ENCODE results near the gene ENTREP1. TPM values are rescaled to one million over a fixed set of nuclear protein-coding genes. Genes with fewer than 3 reads are reported as not detected.

ENTREP1 gene
- total and polyA plus RNA-seq, 2 experiments from 2014 or later = 5.7 to 10.0 TPM

- TF ChIP-seq ETS1 (IDR thresholded peaks at IDR 0.05) (no peak), REST (IDR thresholded peaks at IDR 0.05; ENCODE audit: unreplicated experiment) (no peak), POLR2AphosphoS5 (IDR thresholded peaks at IDR 0.05; ENCODE audit: low read depth) (no peak), EZH2 (IDR thresholded peaks at IDR 0.05; ENCODE audit: low read depth, unreplicated experiment) (no peak), ZNF114 (CRISPR knock-in tag; IDR thresholded peaks at IDR 0.05) (no peak)
Observed at GRCh38 chr9:69355232-69355631, 30.2 kb downstream of the ENTREP1 start (continued).

DNA sequence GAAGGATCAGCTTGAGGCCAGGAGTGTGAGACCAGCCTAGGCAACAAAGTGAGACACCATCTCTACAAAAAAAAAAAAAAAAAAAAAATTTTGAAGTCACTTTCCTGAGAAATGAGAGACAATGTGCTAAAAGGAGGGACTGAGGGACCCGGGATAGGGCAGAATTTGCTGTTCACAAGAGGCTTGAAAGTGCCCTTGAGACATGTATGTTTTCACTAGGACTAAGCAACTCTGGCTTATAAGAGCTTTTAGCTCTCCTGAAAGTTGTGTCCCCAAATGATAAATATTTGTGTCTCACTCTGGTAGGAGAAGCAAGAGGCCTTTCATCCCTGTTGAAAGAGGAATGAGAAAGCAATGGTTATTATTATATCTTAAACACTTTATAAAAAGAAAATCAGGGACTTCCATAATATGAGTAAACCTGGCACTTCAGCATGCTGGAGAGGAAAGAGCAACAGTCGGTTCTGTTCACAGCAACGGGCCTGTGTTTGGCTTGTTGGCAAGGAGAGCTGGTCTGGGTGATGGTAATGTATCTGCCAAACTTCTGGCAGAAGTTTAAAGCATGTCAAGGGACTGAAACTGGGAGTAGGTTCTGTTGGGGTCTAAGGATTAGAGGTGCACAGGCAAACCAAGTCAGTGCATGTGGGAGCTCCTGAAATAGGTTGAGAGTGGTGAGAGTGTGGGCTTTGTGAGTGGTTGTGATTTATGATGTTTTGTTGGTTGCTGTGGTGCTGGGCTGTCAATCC is 32.2 kb downstream of the ENTREP1 start:
- H3K27ac Mint-ChIP-seq = no peak overlapping the region
- Histone ChIP-seq H3K4me2 (no peak overlapping the region), H3K36me3 (ENCODE audit: insufficient read depth) (no peaks in the 10 kb centered on the region), H3K4me3 (no peak overlapping the region), H2AFZ (no peak overlapping the region), H3K9me2 (ENCODE audit: insufficient read depth) (no peaks in the 10 kb centered on the region), H3K27me3 (ENCODE audit: insufficient read depth) (no peaks in the 10 kb centered on the region), H3K4me1 (ENCODE audit: insufficient read depth) (no peaks in the 10 kb centered on the region), H4K20me1 (replicated peaks; ENCODE audit: insufficient read depth) (no peaks in the 10 kb centered on the region), H3K79me2 (replicated peaks; ENCODE audit: insufficient read depth) (no peaks in the 10 kb centered on the region), H3F3A (replicated peaks; ENCODE audit: low read depth) (no peaks in the 10 kb centered on the region), H3K27ac (ENCODE audit: low read depth) (no peak overlapping the region)
- H3K9me3 Mint-ChIP-seq = no peaks in the 10 kb centered on the region
- ATAC-seq = no peak
- DNase-seq (ENCODE audit: low spot score) = no peak
- H3K27me3 Mint-ChIP-seq (ENCODE audit: insufficient read depth, low read depth, poor library complexity) = no peaks in the 10 kb centered on the region
- H3K4me1 Mint-ChIP-seq = no peaks in the 10 kb centered on the region
- no peaks in the 10 kb centered on the region for H3K36me3 Mint-ChIP-seq (ENCODE audit: low read depth)
- H3K4me3 Mint-ChIP-seq = no peak overlapping the region
- no peak for TF ChIP-seq ZNF462 (CRISPR knock-in tag; IDR thresholded peaks at IDR 0.05)
- no peak for TF ChIP-seq CREB1 (CRISPR knock-in tag; IDR thresholded peaks at IDR 0.05; ENCODE audit: low read depth)
- no peak for TF ChIP-seq ZNF114 (CRISPR knock-in tag; IDR thresholded peaks at IDR 0.05)
- no peak for TF ChIP-seq ZNF331 (CRISPR knock-in tag; IDR thresholded peaks at IDR 0.05; ENCODE audit: low read depth)
- no peak for TF ChIP-seq EZH2 (IDR thresholded peaks at IDR 0.05; ENCODE audit: low read depth, unreplicated experiment)
- TF ChIP-seq NANOG (IDR thresholded peaks at IDR 0.05; ENCODE audit: borderline replicate concordance) = no peak
- TF ChIP-seq EZH2phosphoT487 (IDR thresholded peaks at IDR 0.05; ENCODE audit: unreplicated experiment) = no peak
- no peak for TF ChIP-seq POLR2AphosphoS5 (IDR thresholded peaks at IDR 0.05; ENCODE audit: low read depth)
- no peak for TF ChIP-seq ETS1 (IDR thresholded peaks at IDR 0.05)
- no peak for TF ChIP-seq STAT1 (IDR thresholded peaks at IDR 0.05; ENCODE audit: unreplicated experiment)
- no peak for TF ChIP-seq JUNB (IDR thresholded peaks at IDR 0.05; ENCODE audit: unreplicated experiment)

All from GM23338 (cell line).